CD14-positive monocyte (primary cell): Measurements from ENCODE around the gene TCOF1. TPM values are rescaled to one million over a fixed set of nuclear protein-coding genes. Genes with fewer than 3 reads are reported as not detected.

Experiments
- DNase-seq, 3 donors: peaks; one replicate each; pipeline ENCODE4 v3.0.0-alpha.2; 2011 to 2022
- H2AFZ ChIP-seq: 2 replicates; pipeline ENCODE4 v1.6.0; 2012; ENCODE audit warnings: mild to moderate bottlenecking, low read depth, low read length, inconsistent platforms; ENCODE audit not compliant: insufficient read depth, poor library complexity, severe bottlenecking
- H3K27ac ChIP-seq, 2 donors: 1 replicate in 1 of 2; 2 replicates in 1 of 2; pipeline ENCODE4 v1.5.1; 2012 to 2013; ENCODE audit warnings: low read length in 2 of 2, control low read depth in 1 of 2, inconsistent platforms in 1 of 2, low read depth in 1 of 2, mild to moderate bottlenecking in 1 of 2
- H3K27me3 ChIP-seq, 2 donors: one replicate each; pipeline versions ENCODE4 v1.6.0 to v1.6.1; 2011 to 2013; ENCODE audit warnings: low read length in 2 of 2; ENCODE audit not compliant: control insufficient read depth in 2 of 2, insufficient read depth in 2 of 2
- H3K36me3 ChIP-seq, 2 donors: replicated peaks in 1 of 2; 1 replicate in 1 of 2; 2 replicates in 1 of 2; pipeline versions ENCODE4 v1.5.1 to v1.6.1; 2012 to 2013; ENCODE audit warnings: low read length in 2 of 2, control low read depth in 1 of 2, inconsistent platforms in 1 of 2, mild to moderate bottlenecking in 1 of 2; ENCODE audit not compliant: insufficient read depth in 2 of 2, control insufficient read depth in 1 of 2
- H3K4me1 ChIP-seq, 2 donors: 1 replicate in 1 of 2; 2 replicates in 1 of 2; pipeline versions ENCODE4 v1.5.1 to v1.6.1; 2012 to 2013; ENCODE audit warnings: low read length in 2 of 2, control low read depth in 1 of 2, inconsistent platforms in 1 of 2, mild to moderate bottlenecking in 1 of 2, moderate library complexity in 1 of 2; ENCODE audit not compliant: insufficient read depth in 2 of 2, control insufficient read depth in 1 of 2
- H3K4me2 ChIP-seq: replicated peaks from 2 replicates; pipeline ENCODE3; 2012; ENCODE audit warnings: low read length, moderate library complexity, mild to moderate bottlenecking; ENCODE audit not compliant: poor library complexity, severe bottlenecking; ENCODE audit errors: extremely low read depth
- H3K4me3 ChIP-seq, 3 experiments: fragments of 200-600 bp in 1 of 3; sonication (generic) in 1 of 3; replicated peaks in 1 of 3; 1 replicate in 2 of 3; 2 replicates in 1 of 3; pipeline ENCODE4 v1.5.1; 2011 to 2013; ENCODE audit warnings: low read length in 3 of 3, mild to moderate bottlenecking in 3 of 3, control low read depth in 2 of 3, low read depth in 2 of 3, inconsistent platforms in 1 of 3, moderate library complexity in 1 of 3
- H3K79me2 ChIP-seq: 2 replicates; pipeline ENCODE4 v1.6.0; 2012; ENCODE audit warnings: mild to moderate bottlenecking, control low read depth, inconsistent platforms, low read length, moderate library complexity; ENCODE audit not compliant: insufficient read depth
- H3K9ac ChIP-seq: 2 replicates; pipeline ENCODE4 v1.6.0; 2017; ENCODE audit warnings: low read length, mild to moderate bottlenecking; ENCODE audit not compliant: insufficient read depth, poor library complexity, severe bottlenecking
- H3K9me3 ChIP-seq, 2 donors: replicated peaks in 1 of 2; 1 replicate in 1 of 2; 2 replicates in 1 of 2; pipeline versions ENCODE4 v1.5.1 to v1.6.1; 2012 to 2013; ENCODE audit warnings: low read length in 2 of 2, control low read depth in 1 of 2; ENCODE audit not compliant: control insufficient read depth in 1 of 2, insufficient read depth in 1 of 2
- H4K20me1 ChIP-seq: 2 replicates; pipeline ENCODE4 v1.6.0; 2012; ENCODE audit warnings: mild to moderate bottlenecking, low read length, control low read depth, moderate library complexity; ENCODE audit not compliant: insufficient read depth
- H3K27ac Mint-ChIP-seq, 7 donors: one replicate each; pipeline ENCODE4 v1.8.0; 2020; ENCODE audit warnings: mild to moderate bottlenecking in 7 of 7, mixed read lengths in 7 of 7, moderate library complexity in 6 of 7, inconsistent platforms in 2 of 7
- H3K27me3 Mint-ChIP-seq, 3 donors: one replicate each; pipeline ENCODE4 v1.8.0; 2021 to 2022; ENCODE audit warnings: low read depth in 3 of 3, mild to moderate bottlenecking in 3 of 3, mixed read lengths in 3 of 3, moderate library complexity in 3 of 3, inconsistent platforms in 1 of 3
- H3K36me3 Mint-ChIP-seq, 2 donors: one replicate each; pipeline ENCODE4 v1.8.0; 2020; ENCODE audit warnings: mixed read lengths in 2 of 2, inconsistent platforms in 1 of 2, mild to moderate bottlenecking in 1 of 2
- H3K4me1 Mint-ChIP-seq: one replicate; pipeline ENCODE4 v1.8.0; 2020; ENCODE audit warnings: mild to moderate bottlenecking, mixed read lengths
- H3K4me3 Mint-ChIP-seq, 2 donors: one replicate each; pipeline ENCODE4 v1.8.0; 2020; ENCODE audit warnings: mild to moderate bottlenecking in 2 of 2, mixed read lengths in 2 of 2, moderate library complexity in 1 of 2
- H3K9me3 Mint-ChIP-seq, 7 donors: one replicate each; pipeline ENCODE4 v1.8.0; 2020 to 2022; ENCODE audit warnings: mixed read lengths in 7 of 7, mild to moderate bottlenecking in 6 of 7, moderate library complexity in 6 of 7, inconsistent platforms in 2 of 7
- WGBS: methylation state at CpG from one replicate; pipeline ENCODE4 v1.1.5; 2013; ENCODE audit warnings: missing lambda C conversion rate; ENCODE audit not compliant: insufficient coverage; 5-methylcytosine and 5-hydroxymethylcytosine counted together
- intact Hi-C, 2 donors: fragments of 100-400 bp; cut with micrococcal nuclease; formaldehyde crosslinking; loops; one replicate each; pipeline versions ENCODE4 v1.15.0 to v1.15.1; 2023
- polyA plus RNA-seq, 3 donors: library from polyadenylated mRNA; depleted of rRNA in 1 of 3; unstranded in 2 of 3; stranded (reverse) in 1 of 3; fragments of 300-500 nt in 2 of 3; fragments of >200 nt in 1 of 3; fragmentation: Illumina TruSeq in 2 of 3; gene quantifications; 1 replicate in 2 of 3; 2 replicates in 1 of 3; pipeline ENCODE4 v1.2.3, GENCODE V29; 2012 to 2021
- TF ChIP-seq, protein P1 (sequence below): fragments of 200-600 bp; IDR thresholded peaks from one replicate; pipeline ENCODE4 v1.8.0; 2022; ENCODE audit warnings: antibody characterized with exemption, mild to moderate bottlenecking

TCOF1 gene
- polyA plus RNA-seq, 3 donors, result 1.4 to 18.0 (median 2.3) TPM

DNA sequence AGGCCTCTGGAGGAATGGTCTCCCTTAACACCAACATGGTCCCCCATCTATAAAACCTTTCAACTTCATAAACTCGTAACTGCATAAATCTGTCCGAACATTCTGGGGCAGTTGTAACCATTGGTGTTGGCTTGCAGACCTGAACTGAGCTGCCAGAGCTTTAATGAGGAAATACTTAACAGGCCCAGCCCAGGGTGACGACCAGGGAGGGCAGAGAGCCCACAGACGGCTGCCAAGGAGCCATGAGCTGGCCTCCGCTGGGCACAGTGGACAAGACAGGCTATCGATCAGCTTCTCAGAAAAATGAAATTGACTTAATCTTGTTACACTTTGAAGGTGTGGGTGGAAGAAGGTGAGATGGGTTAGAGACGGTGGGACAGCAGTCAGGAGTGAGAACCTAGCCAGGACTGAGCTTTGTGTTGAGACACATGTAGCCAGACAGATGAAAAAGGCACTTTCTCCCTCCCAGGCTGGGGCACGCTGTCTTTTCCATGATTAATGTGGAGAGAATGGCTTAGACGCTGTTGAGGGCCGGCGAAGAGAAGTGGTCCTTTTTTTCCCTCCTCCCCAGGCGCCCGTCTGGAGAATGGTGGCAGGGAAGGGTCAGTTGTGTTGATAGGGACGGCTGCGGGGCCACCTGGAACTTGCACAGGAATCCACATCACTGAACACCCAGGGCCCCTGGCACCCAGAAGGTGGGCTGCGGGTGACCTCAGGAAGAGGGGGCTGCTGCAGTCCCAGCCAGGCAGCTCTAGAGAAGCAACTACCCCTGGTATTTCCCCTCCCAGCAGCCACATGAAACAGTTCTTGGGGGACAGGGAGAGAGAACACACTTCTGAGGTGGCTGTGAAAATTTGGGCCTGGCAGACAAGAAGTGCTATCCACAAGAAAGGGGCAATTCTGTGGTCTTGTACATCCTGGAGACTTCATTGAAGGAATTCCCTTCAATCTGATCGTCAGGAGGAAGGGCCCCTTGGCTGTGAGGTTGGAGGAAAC is 27.3 kb upstream of the TCOF1 start:
- H3K4me1 ChIP-seq, result no peaks in the 10 kb centered on the region
- DNase-seq, result no peak
- H2AFZ ChIP-seq, result no peak overlapping the region
- H3K79me2 ChIP-seq, result no peaks in the 10 kb centered on the region
- no peaks in the 10 kb centered on the region for H3K9me3 Mint-ChIP-seq
- H3K27ac ChIP-seq, result no peak overlapping the region
- intact Hi-C loops, result no loop called here
- H4K20me1 ChIP-seq, result no peaks in the 10 kb centered on the region
- peaks cover 5% of the 10 kb centered on the region for H3K4me1 Mint-ChIP-seq
- no peak overlapping the region for H3K4me2 ChIP-seq
- 100% methylated on average over 5 of the region's 17 CpGs for WGBS
- TF ChIP-seq, protein P1, sequence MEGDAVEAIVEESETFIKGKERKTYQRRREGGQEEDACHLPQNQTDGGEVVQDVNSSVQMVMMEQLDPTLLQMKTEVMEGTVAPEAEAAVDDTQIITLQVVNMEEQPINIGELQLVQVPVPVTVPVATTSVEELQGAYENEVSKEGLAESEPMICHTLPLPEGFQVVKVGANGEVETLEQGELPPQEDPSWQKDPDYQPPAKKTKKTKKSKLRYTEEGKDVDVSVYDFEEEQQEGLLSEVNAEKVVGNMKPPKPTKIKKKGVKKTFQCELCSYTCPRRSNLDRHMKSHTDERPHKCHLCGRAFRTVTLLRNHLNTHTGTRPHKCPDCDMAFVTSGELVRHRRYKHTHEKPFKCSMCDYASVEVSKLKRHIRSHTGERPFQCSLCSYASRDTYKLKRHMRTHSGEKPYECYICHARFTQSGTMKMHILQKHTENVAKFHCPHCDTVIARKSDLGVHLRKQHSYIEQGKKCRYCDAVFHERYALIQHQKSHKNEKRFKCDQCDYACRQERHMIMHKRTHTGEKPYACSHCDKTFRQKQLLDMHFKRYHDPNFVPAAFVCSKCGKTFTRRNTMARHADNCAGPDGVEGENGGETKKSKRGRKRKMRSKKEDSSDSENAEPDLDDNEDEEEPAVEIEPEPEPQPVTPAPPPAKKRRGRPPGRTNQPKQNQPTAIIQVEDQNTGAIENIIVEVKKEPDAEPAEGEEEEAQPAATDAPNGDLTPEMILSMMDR, result no peak
- no peaks in the 10 kb centered on the region for H3K27me3 ChIP-seq
- H3K4me3 Mint-ChIP-seq, result peak overlapping the region in 1 of 2 donors; percentile 17
- H3K36me3 ChIP-seq, result no peaks in the 10 kb centered on the region
- no peaks in the 10 kb centered on the region for H3K36me3 Mint-ChIP-seq
- H3K9ac ChIP-seq, result no peak overlapping the region
- H3K9me3 ChIP-seq, result no peaks in the 10 kb centered on the region
- peaks cover 2 to 4% (median 3%) of the 10 kb centered on the region in 3 donors for H3K27me3 Mint-ChIP-seq
- no peak overlapping the region for H3K4me3 ChIP-seq
- H3K27ac Mint-ChIP-seq, result no peak overlapping the region

DNA sequence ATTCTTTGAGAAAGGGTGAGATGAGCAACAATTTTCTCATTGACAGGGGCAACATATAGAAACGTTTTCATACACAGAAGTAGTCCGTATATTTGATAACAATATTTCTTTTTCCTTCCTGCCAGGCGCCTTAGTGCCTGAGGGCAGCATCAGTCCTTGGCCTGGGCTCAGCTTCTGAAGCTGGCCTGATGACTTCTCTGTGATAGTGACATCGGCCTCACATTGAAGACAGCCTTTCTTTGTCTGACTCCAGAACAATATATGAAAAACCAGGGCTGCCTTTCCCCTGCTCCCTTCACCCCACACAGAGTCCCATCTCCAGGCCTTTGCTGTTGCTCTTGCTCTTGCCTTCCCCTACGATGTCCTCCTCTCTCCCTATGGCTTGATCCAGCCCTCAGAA is 24.1 kb upstream of the TCOF1 start:
- H3K4me1 ChIP-seq, result no peaks in the 10 kb centered on the region
- H3K4me3 ChIP-seq, result no peak overlapping the region
- H3K79me2 ChIP-seq, result no peaks in the 10 kb centered on the region
- Mint-ChIP-seq H3K27ac (no peak overlapping the region), H3K36me3 (no peaks in the 10 kb centered on the region), H3K4me1 (peaks cover 5% of the 10 kb centered on the region), H3K4me3 (no peak overlapping the region), H3K9me3 (peaks cover 0 to 1% (median 0%) of the 10 kb centered on the region in 7 donors), H3K27me3 (peaks cover 0 to 6% (median 3%) of the 10 kb centered on the region in 3 donors)
- no peaks in the 10 kb centered on the region for H3K27me3 ChIP-seq
- TF ChIP-seq, protein P1, result no peak
- no peaks in the 10 kb centered on the region for H3K9me3 ChIP-seq
- intact Hi-C loops, result no loop called here
- no peak overlapping the region for H3K4me2 ChIP-seq
- no peaks in the 10 kb centered on the region for H4K20me1 ChIP-seq
- H3K36me3 ChIP-seq, result no peaks in the 10 kb centered on the region
- no peak for DNase-seq
- no peak overlapping the region for H3K27ac ChIP-seq
- WGBS, result 84% methylated on average over 5 of the region's 5 CpGs
- H2AFZ ChIP-seq, result no peak overlapping the region
- no peak overlapping the region for H3K9ac ChIP-seq
